Muscle of leg (tissue), 11 donors: ENCODE results near the gene MYD88. TPM values are rescaled to one million over a fixed set of nuclear protein-coding genes. Genes with fewer than 3 reads are reported as not detected.
A peak's percentile ranks its signal among the peaks of the same experiment; 100 is the strongest.
"Not testable (repeated sequence)": the region's sequence is repeated elsewhere in the genome, so short reads cannot be mapped to it uniquely, and the experiment has no call there.

Source experiments
- DNase-seq: peaks from one replicate; pipeline ENCODE4 v3.0.0; 2013
- H3K27ac ChIP-seq: one replicate; pipeline ENCODE4 v1.5.1; 2013; ENCODE audit warnings: mild to moderate bottlenecking, low read length, control low read depth
- H3K27me3 ChIP-seq: one replicate; pipeline ENCODE4 v1.6.1; 2013; ENCODE audit warnings: low read length; ENCODE audit not compliant: control insufficient read depth, insufficient read depth
- H3K36me3 ChIP-seq: one replicate; pipeline ENCODE4 v1.6.1; 2013; ENCODE audit warnings: low read length; ENCODE audit not compliant: control insufficient read depth, insufficient read depth
- H3K4me1 ChIP-seq: one replicate; pipeline ENCODE4 v1.6.1; 2013; ENCODE audit warnings: low read length; ENCODE audit not compliant: control insufficient read depth, insufficient read depth
- H3K4me3 ChIP-seq: one replicate; pipeline ENCODE4 v1.5.1; 2013; ENCODE audit warnings: low read length, control low read depth
- H3K9me3 ChIP-seq: replicated peaks from 2 replicates; pipeline ENCODE4 v1.6.1; 2013; ENCODE audit warnings: low read depth, low read length; ENCODE audit not compliant: control insufficient read depth
- WGBS: methylation state at CpG from one replicate; pipeline ENCODE4 v1.1.5; 2013; ENCODE audit warnings: missing lambda C conversion rate; ENCODE audit not compliant: insufficient coverage; 5-methylcytosine and 5-hydroxymethylcytosine counted together
- polyA plus RNA-seq, 8 donors: library from polyadenylated mRNA; unstranded; fragments of 120-200 nt; gene quantifications; one replicate each; pipeline versions ENCODE4 v1.2.1 to v1.2.3, GENCODE V29; 2013; ENCODE audit warnings: inconsistent platforms in 1 of 8, low replicate concordance in 1 of 8; ENCODE audit not compliant: insufficient read length in 8 of 8, insufficient read depth in 1 of 8
- total RNA-seq: library from RNA; stranded (reverse); fragments of 120-200 nt; gene quantifications from one replicate; pipeline ENCODE4 v1.2.4, GENCODE V29; 2013

Gene MYD88
- total and polyA plus RNA-seq, 9 donors: 3.9 to 31.2 (median 22.7) TPM

DNA sequence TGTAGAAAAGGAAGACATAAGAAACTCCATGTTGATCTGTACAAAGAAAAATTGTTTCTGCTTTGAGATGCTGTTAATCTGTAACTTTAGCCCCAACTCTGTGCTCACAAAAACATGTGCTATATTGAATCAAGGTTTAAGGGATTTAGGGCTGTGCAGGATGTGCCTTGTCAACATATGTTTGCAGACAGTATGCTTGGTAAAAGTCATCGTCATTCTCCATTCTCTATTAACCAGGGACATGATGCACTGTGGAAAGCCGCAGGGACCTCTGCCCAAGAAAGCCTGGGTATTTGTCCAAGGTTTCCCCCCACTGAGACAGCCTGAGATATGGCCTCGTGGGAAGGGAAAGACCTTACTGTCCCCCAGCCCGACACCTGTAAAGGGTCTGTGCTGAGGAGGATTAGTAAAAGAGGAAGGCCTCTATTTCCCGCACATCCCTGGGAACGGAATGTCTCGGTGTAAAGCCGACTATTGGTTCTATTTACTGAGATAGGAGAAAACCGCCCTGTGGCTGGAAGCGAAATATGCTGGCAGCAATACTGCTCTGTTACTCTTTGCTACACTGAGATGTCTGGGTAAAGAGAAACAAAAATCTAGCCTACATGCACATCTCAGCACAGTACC, 3.8 kb upstream of the MYD88 start:
- H3K9me3 ChIP-seq, H3K27me3 ChIP-seq, H3K4me3 ChIP-seq, H3K27ac ChIP-seq, DNase-seq: not testable (repeated sequence)
- Histone ChIP-seq H3K36me3 (peaks cover 50% of the 10 kb centered on the region), H3K4me1 (peaks cover 31% of the 10 kb centered on the region)
- 94% methylated on average over 5 of the region's 10 CpGs for WGBS

DNA sequence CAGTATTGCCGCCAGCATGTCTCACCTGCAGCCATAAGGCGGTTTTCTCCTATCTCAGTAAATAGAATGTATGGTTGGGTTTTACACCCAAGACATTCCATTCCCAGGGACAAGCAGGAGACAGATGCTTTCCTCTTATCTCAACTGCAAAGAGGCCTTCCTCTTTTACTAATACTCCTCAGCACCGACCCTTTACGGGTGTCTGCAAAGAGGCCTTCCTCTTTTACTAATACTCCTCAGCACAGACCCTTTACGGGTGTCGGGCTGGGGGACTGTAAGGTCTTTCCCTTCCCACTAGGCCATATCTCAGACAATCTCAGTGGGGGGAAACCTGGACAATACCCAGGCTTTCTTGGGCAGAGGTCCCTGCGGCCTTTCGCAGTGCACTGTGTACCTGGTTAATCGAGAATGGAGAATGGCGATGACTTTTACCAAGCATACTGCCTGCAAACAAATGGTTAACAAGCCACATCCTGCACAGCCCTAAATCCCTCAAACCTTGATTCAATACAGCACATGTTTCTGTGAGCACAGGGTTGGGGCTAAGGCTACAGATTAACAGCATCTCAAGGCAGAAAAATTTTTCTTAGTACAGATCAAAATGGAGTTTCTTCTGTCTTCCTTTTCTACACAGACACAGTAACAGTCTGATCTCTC, 2.7 kb upstream of the MYD88 start:
- not testable (repeated sequence) for H3K27me3 ChIP-seq, DNase-seq, H3K9me3 ChIP-seq
- H3K4me1 ChIP-seq: peaks cover 36% of the 10 kb centered on the region
- peaks cover 49% of the 10 kb centered on the region for H3K36me3 ChIP-seq
- peak overlapping the region; percentile 82 for H3K27ac ChIP-seq
- 33% methylated on average over 5 of the region's 10 CpGs for WGBS
- H3K4me3 ChIP-seq: peak overlapping the region; percentile 64

DNA sequence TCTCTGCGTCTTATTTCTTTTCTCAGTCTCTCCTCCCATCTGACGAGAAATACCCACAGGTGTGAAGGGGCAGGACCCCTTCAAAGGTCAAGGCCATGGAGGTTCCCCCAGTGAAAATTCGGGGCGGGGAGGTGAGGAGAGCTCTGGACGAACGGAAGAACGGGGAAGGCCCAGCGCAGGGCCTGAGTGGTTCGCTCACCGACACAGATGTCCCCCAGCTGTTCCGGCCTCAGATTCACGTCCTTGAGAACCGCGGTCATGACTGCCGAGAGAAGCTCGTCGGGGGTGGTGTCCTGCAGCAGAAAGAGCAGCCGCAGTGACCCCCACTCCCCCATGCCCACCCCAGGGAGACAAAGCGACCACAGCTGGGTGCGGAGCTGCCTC, 2.1 kb upstream of the MYD88 start:
- WGBS: 0% methylated on average over 18 of the region's 20 CpGs
- Histone ChIP-seq H3K27ac (peak overlapping the region; percentile 82), H3K9me3 (no peaks in the 10 kb centered on the region), H3K27me3 (no peaks in the 10 kb centered on the region), H3K4me1 (peaks cover 31% of the 10 kb centered on the region), H3K36me3 (peaks cover 49% of the 10 kb centered on the region), H3K4me3 (peak overlapping the region; percentile 64)
- DNase-seq: peak; percentile 48

DNA sequence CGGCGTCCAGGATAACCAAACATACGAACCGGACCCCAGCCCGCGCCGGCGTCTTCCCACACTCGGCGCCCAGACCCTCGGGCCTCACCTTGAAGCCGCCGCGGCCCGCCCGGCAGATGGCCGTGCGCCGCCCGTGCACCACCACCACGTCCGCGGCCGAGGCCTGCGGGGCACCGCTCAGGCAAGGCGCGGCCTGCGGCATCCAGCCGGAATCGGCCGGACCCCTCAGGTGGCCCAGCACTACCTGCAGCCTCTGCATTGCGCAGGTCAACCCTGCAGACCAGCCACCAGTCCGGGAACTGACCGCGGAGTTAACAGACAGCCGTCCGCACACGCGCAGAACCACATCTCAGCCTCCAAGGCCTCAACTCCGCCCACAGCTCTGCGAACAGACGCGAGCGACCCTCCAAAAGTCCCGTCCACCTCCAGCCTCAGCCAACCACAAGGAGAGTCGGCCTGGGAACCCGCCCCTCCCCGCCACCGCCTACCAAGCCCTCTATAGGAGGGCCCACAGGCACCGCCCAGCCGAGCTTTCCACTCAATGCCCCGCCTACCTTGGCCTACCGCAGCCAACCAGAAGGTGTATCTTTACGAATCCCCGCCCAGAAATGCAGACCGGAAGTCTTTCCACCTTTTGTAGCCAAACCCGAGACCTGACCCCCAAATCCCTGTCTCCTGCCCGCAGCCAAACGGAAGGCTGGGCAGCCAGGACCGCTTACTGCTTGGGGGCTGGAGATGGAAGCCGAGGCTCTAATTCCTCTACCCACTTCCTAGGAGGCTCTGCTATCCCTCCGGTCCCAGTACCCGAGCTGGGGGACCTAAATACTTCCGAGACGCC, 1.5 kb upstream of the MYD88 start, which contains the start of gene ACAA1:
Gene ACAA1, minus strand, starts transcription at position 351 of the 838 bp plus-strand sequence. Its CDS starts 92 bp downstream, at position 259.
- Histone ChIP-seq H3K27ac (peak within 1 kb of the TSS; percentile 99), H3K36me3 (peaks cover 49% of the 10 kb centered on the region), H3K4me1 (peaks cover 31% of the 10 kb centered on the region), H3K9me3 (no peaks in the 10 kb centered on the region), H3K4me3 (peak within 1 kb of the TSS; percentile 91), H3K27me3 (no peaks in the 10 kb centered on the region)
- DNase-seq: peak; percentile 100
- under 1% methylated on average over 54 of the region's 66 CpGs for WGBS

DNA sequence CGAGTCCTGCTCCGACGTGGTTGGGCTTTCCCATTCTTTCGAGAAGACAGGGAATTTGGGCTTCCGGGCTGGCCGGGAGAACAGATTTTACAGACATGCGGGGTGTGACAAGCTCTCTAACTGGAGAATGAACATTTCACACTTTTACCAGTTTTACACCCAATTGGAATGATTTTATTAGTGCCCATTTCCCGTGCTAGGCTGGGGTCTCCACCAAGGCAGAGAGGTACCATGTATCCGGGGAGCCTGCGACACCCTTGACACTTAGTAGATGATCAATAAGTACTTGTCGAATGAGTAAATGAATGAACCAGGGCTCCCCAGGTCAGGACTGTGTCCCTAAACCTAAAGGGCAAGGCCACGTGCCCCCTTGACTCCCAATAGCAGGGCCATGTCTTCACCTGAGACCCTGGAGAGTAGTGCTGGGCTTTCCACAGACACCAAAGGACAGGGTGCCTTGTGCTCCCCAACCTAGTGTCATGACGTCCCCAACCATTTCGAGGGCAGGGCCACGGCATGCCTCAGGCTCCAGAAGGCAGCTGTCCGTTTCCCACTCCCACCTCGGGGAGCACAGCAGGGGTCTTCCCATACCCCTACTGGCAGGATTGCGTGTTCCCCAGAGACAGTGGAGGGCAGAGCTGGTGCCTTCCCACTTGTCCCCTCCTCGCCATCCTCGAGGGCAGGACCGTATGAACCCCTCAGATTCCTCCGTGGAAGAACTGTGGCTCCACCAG, 679 bp upstream of the MYD88 start:
- Histone ChIP-seq H3K27me3 (no peaks in the 10 kb centered on the region), H3K9me3 (no peaks in the 10 kb centered on the region), H3K4me3 (peak overlapping the region; percentile 91), H3K27ac (peak overlapping the region; percentile 99), H3K4me1 (peaks cover 31% of the 10 kb centered on the region), H3K36me3 (peaks cover 47% of the 10 kb centered on the region)
- WGBS: 12% methylated on average over 11 of the region's 22 CpGs
- peak; percentile 96 for DNase-seq

DNA sequence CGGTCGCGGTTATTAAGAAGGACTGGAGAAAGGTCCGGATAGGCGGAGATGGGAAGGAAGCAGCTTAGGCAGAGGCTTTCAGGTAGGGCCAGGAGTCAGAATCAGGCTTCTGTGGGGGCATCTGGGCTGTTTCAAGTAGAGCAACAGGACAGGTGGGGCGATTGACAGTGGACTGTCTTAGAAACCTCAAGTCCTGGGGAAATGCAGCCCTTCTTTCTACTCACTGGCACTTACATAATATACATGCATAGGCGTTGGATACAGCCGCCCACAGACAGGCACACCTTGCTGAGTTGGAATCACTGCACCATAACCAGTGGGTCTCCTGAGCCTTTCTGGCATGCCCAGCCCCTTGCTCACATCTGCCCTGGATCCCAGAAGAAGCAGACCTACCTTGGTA, 730 bp downstream of the MYD88 start:
- no peaks in the 10 kb centered on the region for H3K9me3 ChIP-seq
- H3K27ac ChIP-seq: peak overlapping the region; percentile 99
- 6% methylated on average over 7 of the region's 8 CpGs for WGBS
- H3K36me3 ChIP-seq: peaks cover 33% of the 10 kb centered on the region
- no peaks in the 10 kb centered on the region for H3K27me3 ChIP-seq
- peaks cover 31% of the 10 kb centered on the region for H3K4me1 ChIP-seq
- no peak for DNase-seq
- peak overlapping the region; percentile 91 for H3K4me3 ChIP-seq

DNA sequence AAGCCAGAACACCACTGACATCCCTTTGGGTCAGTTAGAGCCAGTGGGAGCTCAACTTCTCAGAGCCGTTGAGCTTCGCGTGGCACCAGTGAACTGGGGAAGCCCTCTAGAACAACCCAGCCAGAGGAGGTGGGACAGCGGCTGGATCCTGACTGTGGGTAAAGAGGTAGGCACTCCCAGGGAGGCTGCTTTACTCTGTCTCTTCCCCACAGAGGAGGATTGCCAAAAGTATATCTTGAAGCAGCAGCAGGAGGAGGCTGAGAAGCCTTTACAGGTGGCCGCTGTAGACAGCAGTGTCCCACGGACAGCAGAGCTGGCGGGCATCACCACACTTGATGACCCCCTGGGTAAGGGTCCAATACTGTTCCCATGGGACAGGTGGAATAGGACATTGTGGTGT, 1.2 kb downstream of the MYD88 start:
- H3K4me3 ChIP-seq: peak overlapping the region; percentile 91
- H3K36me3 ChIP-seq: peaks cover 28% of the 10 kb centered on the region
- H3K27me3 ChIP-seq: no peaks in the 10 kb centered on the region
- H3K4me1 ChIP-seq: peaks cover 31% of the 10 kb centered on the region
- WGBS: 100% methylated on average over 1 of the region's 7 CpGs
- H3K27ac ChIP-seq: no peak overlapping the region
- DNase-seq: no peak
- no peaks in the 10 kb centered on the region for H3K9me3 ChIP-seq

DNA sequence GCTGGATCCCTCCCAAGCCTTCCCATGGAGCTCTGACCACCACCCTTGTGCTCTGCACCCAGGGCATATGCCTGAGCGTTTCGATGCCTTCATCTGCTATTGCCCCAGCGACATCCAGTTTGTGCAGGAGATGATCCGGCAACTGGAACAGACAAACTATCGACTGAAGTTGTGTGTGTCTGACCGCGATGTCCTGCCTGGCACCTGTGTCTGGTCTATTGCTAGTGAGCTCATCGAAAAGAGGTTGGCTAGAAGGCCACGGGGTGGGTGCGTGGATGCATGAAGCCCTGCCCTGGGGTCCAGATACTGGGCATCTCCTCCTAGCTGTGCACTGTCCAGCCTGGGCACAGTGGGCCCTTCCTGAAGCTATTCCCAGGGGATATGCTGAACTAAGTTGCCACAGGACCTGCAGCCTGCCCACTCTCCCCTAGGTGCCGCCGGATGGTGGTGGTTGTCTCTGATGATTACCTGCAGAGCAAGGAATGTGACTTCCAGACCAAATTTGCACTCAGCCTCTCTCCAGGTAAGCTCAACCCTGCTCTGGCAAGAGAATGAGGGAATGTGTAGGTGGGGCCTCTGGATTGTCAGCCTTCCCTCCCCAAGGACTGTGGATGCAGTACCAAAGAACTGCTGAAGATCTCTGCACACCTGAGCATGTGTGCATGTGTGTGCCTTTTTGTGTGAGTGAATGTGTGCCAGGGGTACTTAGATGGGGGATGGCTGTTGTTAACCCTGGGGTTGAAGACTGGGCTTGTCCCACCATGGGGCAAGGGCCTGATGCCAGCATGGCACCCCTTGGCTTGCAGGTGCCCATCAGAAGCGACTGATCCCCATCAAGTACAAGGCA, 2.1 kb downstream of the MYD88 start:
- Histone ChIP-seq H3K27ac (no peak overlapping the region), H3K36me3 (peaks cover 25% of the 10 kb centered on the region), H3K4me1 (peaks cover 29% of the 10 kb centered on the region), H3K4me3 (no peak overlapping the region), H3K27me3 (no peaks in the 10 kb centered on the region), H3K9me3 (no peaks in the 10 kb centered on the region)
- DNase-seq: no peak
- WGBS: 95% methylated on average over 10 of the region's 13 CpGs

DNA sequence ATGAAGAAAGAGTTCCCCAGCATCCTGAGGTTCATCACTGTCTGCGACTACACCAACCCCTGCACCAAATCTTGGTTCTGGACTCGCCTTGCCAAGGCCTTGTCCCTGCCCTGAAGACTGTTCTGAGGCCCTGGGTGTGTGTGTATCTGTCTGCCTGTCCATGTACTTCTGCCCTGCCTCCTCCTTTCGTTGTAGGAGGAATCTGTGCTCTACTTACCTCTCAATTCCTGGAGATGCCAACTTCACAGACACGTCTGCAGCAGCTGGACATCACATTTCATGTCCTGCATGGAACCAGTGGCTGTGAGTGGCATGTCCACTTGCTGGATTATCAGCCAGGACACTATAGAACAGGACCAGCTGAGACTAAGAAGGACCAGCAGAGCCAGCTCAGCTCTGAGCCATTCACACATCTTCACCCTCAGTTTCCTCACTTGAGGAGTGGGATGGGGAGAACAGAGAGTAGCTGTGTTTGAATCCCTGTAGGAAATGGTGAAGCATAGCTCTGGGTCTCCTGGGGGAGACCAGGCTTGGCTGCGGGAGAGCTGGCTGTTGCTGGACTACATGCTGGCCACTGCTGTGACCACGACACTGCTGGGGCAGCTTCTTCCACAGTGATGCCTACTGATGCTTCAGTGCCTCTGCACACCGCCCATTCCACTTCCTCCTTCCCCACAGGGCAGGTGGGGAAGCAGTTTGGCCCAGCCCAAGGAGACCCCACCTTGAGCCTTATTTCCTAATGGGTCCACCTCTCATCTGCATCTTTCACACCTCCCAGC, 2.9 kb downstream of the MYD88 start:
- Histone ChIP-seq H3K9me3 (peaks cover 3% of the 10 kb centered on the region), H3K27me3 (no peaks in the 10 kb centered on the region), H3K36me3 (peaks cover 25% of the 10 kb centered on the region), H3K4me3 (no peak overlapping the region), H3K4me1 (peaks cover 24% of the 10 kb centered on the region), H3K27ac (no peak overlapping the region)
- no peak for DNase-seq
- 94% methylated on average over 5 of the region's 7 CpGs for WGBS
